SK-N-SH (cell line): ENCODE measurements around the gene OS9. TPM values are rescaled to one million over a fixed set of nuclear protein-coding genes. Genes with fewer than 3 reads are reported as not detected.
"Not testable (repeated sequence)": the region's sequence is repeated elsewhere in the genome, so short reads cannot be mapped to it uniquely, and the experiment has no call there.

Source experiments
- CTCF ChIA-PET: fragments of 300-600, 350-600 bp; formaldehyde crosslinking; extraction: SDS; loops from one replicate; lab custom pipeline; 2021; lab: Yijun Ruan, JAX
- POLR2A ChIA-PET: fragments of 350-600 bp; sonication (Branson Sonifier 250); formaldehyde crosslinking; extraction: SDS; loops from one replicate; lab custom pipeline; 2020; ENCODE audit warnings: antibody characterized with exemption, inconsistent platforms; lab: Yijun Ruan, JAX
- DNase-seq: peaks from one replicate; pipeline ENCODE4 v3.0.0; 2012
- H2AFZ ChIP-seq: fragments of 200-600 bp; sonication (generic); 2 replicates; pipeline ENCODE4 v1.8.1; 2016; ENCODE audit warnings: antibody characterized with exemption, mild to moderate bottlenecking, low read depth
- H3F3A ChIP-seq: fragments of 200-600 bp; sonication (generic); replicated peaks from 2 replicates; pipeline ENCODE3; 2016; ENCODE audit warnings: antibody characterized with exemption, mild to moderate bottlenecking; ENCODE audit not compliant: insufficient read depth
- H3K27ac ChIP-seq, 2 experiments: fragments of 200-500 bp in 1 of 2; fragments of 200-600 bp in 1 of 2; sonication (Bioruptor generic) in 1 of 2; sonication (generic), shearing (Covaris generic) in 1 of 2; 2 replicates each; pipeline versions ENCODE4 v1.5.1 to v1.6.1; 2014 to 2016; ENCODE audit warnings: low read depth in 2 of 2, inconsistent platforms in 1 of 2, low read length in 1 of 2, mild to moderate bottlenecking in 1 of 2, mixed read lengths in 1 of 2
- H3K27me3 ChIP-seq: fragments of 200-600 bp; sonication (generic), shearing (Covaris generic); 2 replicates; pipeline ENCODE4 v1.6.1; 2016; ENCODE audit warnings: mixed run types; ENCODE audit not compliant: insufficient read depth
- H3K36me3 ChIP-seq, 2 experiments: fragments of 200-500 bp in 1 of 2; fragments of 200-600 bp in 1 of 2; sonication (Bioruptor generic) in 1 of 2; sonication (generic) in 1 of 2; replicated peaks in 1 of 2; 2 replicates each; pipeline versions ENCODE3 to v1.5.1; 2014 to 2016; ENCODE audit warnings: low read length in 1 of 2, mild to moderate bottlenecking in 1 of 2; ENCODE audit not compliant: insufficient read depth in 2 of 2, control insufficient read depth in 1 of 2
- H3K4me1 ChIP-seq, 2 experiments: fragments of 200-500 bp in 1 of 2; fragments of 200-600 bp in 1 of 2; sonication (Bioruptor generic) in 1 of 2; sonication (generic), shearing (Covaris generic) in 1 of 2; 2 replicates each; pipeline versions ENCODE4 v1.5.1 to v1.6.1; 2014 to 2016; ENCODE audit warnings: low read depth in 1 of 2, low read length in 1 of 2, mixed run types in 1 of 2; ENCODE audit not compliant: insufficient read depth in 2 of 2, control insufficient read depth in 1 of 2
- H3K4me2 ChIP-seq: fragments of 200-600 bp; sonication (generic), shearing (Covaris generic); 2 replicates; pipeline ENCODE4 v1.6.1; 2017; ENCODE audit warnings: mixed run types
- H3K4me3 ChIP-seq, 2 experiments: fragments of 200-500 bp in 1 of 2; fragments of 200-600 bp in 1 of 2; sonication (Bioruptor generic) in 1 of 2; sonication (generic), shearing (Covaris generic) in 1 of 2; 2 replicates each; pipeline versions ENCODE4 v1.5.1 to v1.8.1; 2014 to 2016; ENCODE audit warnings: low read depth in 2 of 2, inconsistent platforms in 1 of 2, low read length in 1 of 2, mild to moderate bottlenecking in 1 of 2, mixed read lengths in 1 of 2, moderate library complexity in 1 of 2
- H3K79me2 ChIP-seq: fragments of 200-600 bp; sonication (generic); 2 replicates; pipeline ENCODE4 v1.8.1; 2017; ENCODE audit warnings: mild to moderate bottlenecking; ENCODE audit not compliant: insufficient read depth
- H3K9ac ChIP-seq: fragments of 200-600 bp; sonication (generic); 2 replicates; pipeline ENCODE4 v1.6.1; 2017; ENCODE audit warnings: mixed run types
- H3K9me2 ChIP-seq: fragments of 200-600 bp; sonication (generic); 2 replicates; pipeline ENCODE4 v1.6.1; 2017; ENCODE audit warnings: mixed run types
- H3K9me3 ChIP-seq: fragments of 200-600 bp; sonication (generic); 2 replicates; pipeline ENCODE4 v1.6.1; 2017; ENCODE audit warnings: mixed run types, mild to moderate bottlenecking, moderate library complexity
- H4K20me1 ChIP-seq: fragments of 200-600 bp; sonication (generic); 2 replicates; pipeline ENCODE4 v1.6.1; 2017; ENCODE audit warnings: mild to moderate bottlenecking, mixed run types; ENCODE audit not compliant: insufficient read depth
- ELF1 ChIP-seq: IDR thresholded peaks from 2 replicates; pipeline ENCODE4 v1.4.0; 2012
- FOSL2 ChIP-seq: IDR thresholded peaks from 2 replicates; pipeline ENCODE4 v1.4.0; 2012; ENCODE audit warnings: low read depth, mild to moderate bottlenecking, moderate library complexity, borderline replicate concordance
- FOXJ3 ChIP-seq: sonication (generic); formaldehyde crosslinking; IDR thresholded peaks from 2 replicates; pipeline ENCODE4 v1.5.1; 2020; ENCODE audit warnings: mild to moderate bottlenecking, missing genetic modification reagents
- NFIC ChIP-seq: IDR thresholded peaks from 2 replicates; pipeline ENCODE4 v1.4.0; 2012; ENCODE audit warnings: borderline replicate concordance
- REST ChIP-seq: IDR thresholded peaks from 2 replicates; pipeline ENCODE4 v1.6.1; 2012; ENCODE audit warnings: mild to moderate bottlenecking, low read depth, low read length, moderate library complexity
- RFX5 ChIP-seq: IDR thresholded peaks from 2 replicates; pipeline ENCODE4 v1.6.1; 2012; ENCODE audit warnings: mild to moderate bottlenecking, improper control_type of control experiment, low read length
- SMC3 ChIP-seq: IDR thresholded peaks from 2 replicates; pipeline ENCODE4 v1.6.1; 2012; ENCODE audit warnings: low read depth, low read length, improper control_type of control experiment
- WGBS: methylation state at CpG from one replicate; pipeline ENCODE4 v1.1.6; 2017; ENCODE audit warnings: low lambda C conversion rate; 5-methylcytosine and 5-hydroxymethylcytosine counted together
- polyA plus RNA-seq, 3 experiments: library from polyadenylated mRNA; depleted of rRNA; stranded (reverse); fragments of >200 nt; gene quantifications; 2 replicates each; pipeline ENCODE4 v1.2.3, GENCODE V29; 2012

The OS9 gene
- polyA plus RNA-seq, 1 of the 3 experiments (the other 2 are of a cell fraction), result 280 TPM

GRCh38 chr12:57666897-57667296 is 27.0 kb upstream of the OS9 start (continued):
- no peak for TF ChIP-seq REST
- TF ChIP-seq ELF1, result no peak
- TF ChIP-seq SMC3, result no peak
- no peak for TF ChIP-seq RFX5
- no peak for TF ChIP-seq FOSL2
- TF ChIP-seq FOXJ3 (CRISPR knock-in tag), result no peak
- TF ChIP-seq NFIC, result no peak

DNA sequence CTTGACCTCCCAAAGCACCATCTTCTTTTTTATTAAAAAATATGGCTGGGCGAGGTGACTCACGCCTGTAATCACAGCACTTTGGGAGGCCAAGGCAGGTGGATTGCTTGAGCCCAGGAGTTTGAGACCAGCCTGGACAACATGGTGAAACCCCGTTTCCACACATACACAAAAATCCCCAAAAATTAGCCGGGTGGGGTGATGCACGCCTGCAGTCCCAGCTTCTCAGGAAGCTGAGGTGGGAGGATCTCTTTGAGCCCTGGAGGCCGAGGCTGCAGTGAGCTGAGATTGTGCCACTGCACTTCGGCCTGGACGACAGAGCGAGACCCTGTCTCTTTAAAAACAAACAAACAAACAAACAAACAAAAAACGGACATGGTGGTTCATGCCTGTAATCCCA is 24.2 kb upstream of the OS9 start:
- H3K4me3 ChIP-seq, POLR2A ChIA-PET, H2AFZ ChIP-seq, H3K79me2 ChIP-seq, H3K27ac ChIP-seq, H3K27me3 ChIP-seq, H3K9me3 ChIP-seq, DNase-seq, H3K9me2 ChIP-seq, H3K4me1 ChIP-seq, H3K36me3 ChIP-seq, H3K9ac ChIP-seq, H3F3A ChIP-seq, CTCF ChIA-PET, H4K20me1 ChIP-seq, H3K4me2 ChIP-seq: not testable (repeated sequence)
- 53% methylated on average over 8 of the region's 10 CpGs for WGBS

DNA sequence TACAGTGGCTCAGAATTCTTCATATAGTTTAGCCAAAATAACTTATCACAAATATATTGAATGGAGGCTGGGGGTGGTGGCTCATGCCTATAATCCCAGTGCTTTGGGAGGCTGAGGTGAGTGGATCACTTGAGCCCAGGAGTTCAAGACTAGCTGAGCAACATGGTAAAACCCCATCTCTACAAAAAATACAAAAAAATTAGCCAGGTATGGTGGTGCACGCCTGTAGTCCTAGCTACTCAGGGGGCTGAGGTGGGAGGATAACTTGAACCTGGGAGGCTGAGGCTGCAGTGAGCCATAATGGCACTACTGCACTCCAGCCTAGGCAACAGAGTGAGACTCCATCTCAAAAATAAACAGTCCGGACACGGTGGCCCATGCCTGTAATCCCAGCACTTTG is 22.1 kb upstream of the OS9 start:
- H3K9me3 ChIP-seq, DNase-seq, H3K4me1 ChIP-seq, H3K4me2 ChIP-seq, H3K27me3 ChIP-seq, H3K9me2 ChIP-seq, POLR2A ChIA-PET, H3K79me2 ChIP-seq, H4K20me1 ChIP-seq, H3K27ac ChIP-seq, H3K36me3 ChIP-seq, H3K4me3 ChIP-seq, H2AFZ ChIP-seq, H3K9ac ChIP-seq, H3F3A ChIP-seq: not testable (repeated sequence)
- WGBS, result 56% methylated on average over 3 of the region's 3 CpGs
- CTCF ChIA-PET, result interaction anchor here (1.1 to 1.9 kb wide), 3 partner anchors 21 to 54 kb away, joined by 3 to 4 read pairs (median 3); no protein-coding TSS in a partner anchor
